H1 (cell line): ENCODE data around the gene DNAJC16. TPM values are rescaled to one million over a fixed set of nuclear protein-coding genes. Genes with fewer than 3 reads are reported as not detected.

ENCODE experiments used
- CTCF ChIA-PET: fragments of 300-600 bp; sonication (Branson Sonifier 250); formaldehyde crosslinking; loops from one replicate; lab custom pipeline; 2021; ENCODE audit not compliant: partially characterized antibody; lab: Charles Lee
- POLR2A ChIA-PET: fragments of 300-600 bp; sonication (Branson Sonifier 250); formaldehyde crosslinking; loops from one replicate; lab custom pipeline; 2021; ENCODE audit warnings: inconsistent platforms; ENCODE audit not compliant: partially characterized antibody; lab: Charles Lee
- DNase-seq, 2 experiments: peaks; one replicate each; pipeline versions ENCODE4 v3.0.0 to v3.0.0-alpha.2; 2010 to 2022; ENCODE audit warnings: low spot score in 2 of 2, low read depth in 1 of 2, mixed read lengths in 1 of 2
- FAIRE-seq: peaks from 2 replicates; lab custom pipeline; 2011; peaks lifted over from hg19 to GRCh38; lab: Jason Lieb, UNC
- H2AFZ ChIP-seq: 2 replicates; pipeline ENCODE4 v1.8.1; 2012; ENCODE audit warnings: low read length, inconsistent platforms
- H2AK5ac ChIP-seq: 2 replicates; pipeline ENCODE4 v1.6.1; 2013; ENCODE audit warnings: low read depth, low read length
- H2BK120ac ChIP-seq: replicated peaks from 2 replicates; pipeline ENCODE3; 2013; ENCODE audit warnings: low read depth, low read length, inconsistent platforms
- H2BK12ac ChIP-seq: 2 replicates; pipeline ENCODE4 v1.6.1; 2013; ENCODE audit warnings: low read depth, low read length
- H2BK15ac ChIP-seq: 2 replicates; pipeline ENCODE4 v1.6.1; 2013; ENCODE audit warnings: low read length
- H2BK20ac ChIP-seq: 2 replicates; pipeline ENCODE4 v1.6.1; 2013; ENCODE audit warnings: low read length
- H2BK5ac ChIP-seq: 2 replicates; pipeline ENCODE4 v1.6.1; 2013; ENCODE audit warnings: low read depth, low read length
- H3K14ac ChIP-seq: 2 replicates; pipeline ENCODE4 v1.6.1; 2013; ENCODE audit warnings: inconsistent platforms; ENCODE audit not compliant: insufficient read length
- H3K18ac ChIP-seq: 2 replicates; pipeline ENCODE4 v1.6.1; 2013; ENCODE audit warnings: low read length; ENCODE audit errors: extremely low read depth
- H3K23ac ChIP-seq: 2 replicates; pipeline ENCODE4 v1.6.1; 2013; ENCODE audit warnings: inconsistent platforms; ENCODE audit not compliant: insufficient read length
- H3K23me2 ChIP-seq: 2 replicates; pipeline ENCODE4 v1.6.1; 2013; ENCODE audit warnings: low read depth, low read length
- H3K27ac ChIP-seq: 2 replicates; pipeline ENCODE4 v1.6.1; 2011; ENCODE audit warnings: low read depth, low read length, inconsistent platforms
- H3K27me3 ChIP-seq, 4 experiments: replicated peaks in 1 of 4; 1 replicate in 1 of 4; 2 replicates in 3 of 4; pipeline versions ENCODE4 v1.6.1 to v1.8.1; 2011 to 2013; ENCODE audit warnings: low read length in 3 of 4, mild to moderate bottlenecking in 3 of 4, inconsistent platforms in 2 of 4, mixed read lengths in 2 of 4, moderate library complexity in 1 of 4; ENCODE audit not compliant: control insufficient read depth in 3 of 4, insufficient read depth in 3 of 4; ENCODE audit errors: extremely low read depth in 1 of 4
- H3K36me3 ChIP-seq, 4 experiments: 2 replicates each; pipeline versions ENCODE4 v1.6.1 to v1.8.1; 2011 to 2013; ENCODE audit warnings: mild to moderate bottlenecking in 4 of 4, low read length in 3 of 4, moderate library complexity in 2 of 4, control low read depth in 1 of 4, inconsistent platforms in 1 of 4; ENCODE audit not compliant: insufficient read depth in 4 of 4, control insufficient read depth in 2 of 4
- H3K4ac ChIP-seq: replicated peaks from 2 replicates; pipeline ENCODE3; 2013; ENCODE audit warnings: low read length, low read depth, mixed read lengths, inconsistent platforms; ENCODE audit not compliant: insufficient read length
- H3K4me1 ChIP-seq, 4 experiments: replicated peaks in 1 of 4; 1 replicate in 1 of 4; 2 replicates in 3 of 4; pipeline versions ENCODE4 v1.6.1 to v1.8.1; 2011 to 2013; ENCODE audit warnings: low read length in 3 of 4, inconsistent platforms in 2 of 4, mixed read lengths in 1 of 4; ENCODE audit not compliant: insufficient read depth in 4 of 4, control insufficient read depth in 3 of 4
- H3K4me2 ChIP-seq, 2 experiments: 2 replicates each; pipeline versions ENCODE4 v1.6.1 to v1.8.1; 2011 to 2013; ENCODE audit warnings: low read depth in 2 of 2, low read length in 2 of 2, control low read depth in 1 of 2, inconsistent platforms in 1 of 2, mild to moderate bottlenecking in 1 of 2; ENCODE audit not compliant: insufficient read depth in 1 of 2
- H3K4me3 ChIP-seq, 4 experiments: fragments of 200-600, 300-600 bp in 1 of 4; sonication (generic), shearing (Covaris generic), sonication (Bioruptor Twin) in 1 of 4; 2 replicates each; pipeline versions ENCODE4 v1.5.1 to v1.8.1; 2011 to 2016; ENCODE audit warnings: low read length in 4 of 4, low read depth in 3 of 4, control low read depth in 2 of 4, inconsistent platforms in 2 of 4, mild to moderate bottlenecking in 2 of 4, mixed read lengths in 1 of 4, moderate library complexity in 1 of 4; ENCODE audit not compliant: insufficient read depth in 2 of 4; ENCODE audit errors: extremely low read depth in 1 of 4
- H3K56ac ChIP-seq: replicated peaks from 2 replicates; pipeline ENCODE3; 2013; ENCODE audit warnings: low read depth, mild to moderate bottlenecking, mixed read lengths, low read length, inconsistent platforms; ENCODE audit not compliant: insufficient read length
- H3K79me1 ChIP-seq: 2 replicates; pipeline ENCODE4 v1.6.1; 2013; ENCODE audit warnings: low read depth, low read length, control low read depth
- H3K79me2 ChIP-seq, 2 experiments: 2 replicates each; pipeline versions ENCODE4 v1.6.1 to v1.8.1; 2012 to 2013; ENCODE audit warnings: low read length in 2 of 2, mild to moderate bottlenecking in 2 of 2, inconsistent platforms in 1 of 2; ENCODE audit not compliant: insufficient read depth in 2 of 2, control insufficient read depth in 1 of 2
- H3K9ac ChIP-seq, 4 experiments: replicated peaks in 1 of 4; 1 replicate in 1 of 4; 2 replicates in 3 of 4; pipeline versions ENCODE4 v1.6.1 to v1.8.1; 2011 to 2013; ENCODE audit warnings: low read depth in 3 of 4, low read length in 3 of 4, control low read depth in 2 of 4, mild to moderate bottlenecking in 2 of 4, moderate library complexity in 2 of 4, inconsistent platforms in 1 of 4; ENCODE audit errors: extremely low read depth in 1 of 4
- H3K9me3 ChIP-seq, 2 experiments: 2 replicates each; pipeline versions ENCODE4 v1.6.1 to v1.8.1; 2012 to 2013; ENCODE audit warnings: mild to moderate bottlenecking in 2 of 2, moderate library complexity in 2 of 2, control low read depth in 1 of 2, inconsistent platforms in 1 of 2, low read depth in 1 of 2, low read length in 1 of 2, mixed read lengths in 1 of 2; ENCODE audit not compliant: insufficient read depth in 2 of 2
- H4K20me1 ChIP-seq, 2 experiments: replicated peaks in 1 of 2; 2 replicates each; pipeline versions ENCODE3 to v1.8.1; 2011 to 2013; ENCODE audit warnings: inconsistent platforms in 2 of 2, low read length in 2 of 2, mild to moderate bottlenecking in 1 of 2; ENCODE audit not compliant: insufficient read depth in 2 of 2, control insufficient read depth in 1 of 2
- H4K5ac ChIP-seq: 2 replicates; pipeline ENCODE4 v1.6.1; 2013; ENCODE audit warnings: low read length, low read depth, mixed read lengths, inconsistent platforms; ENCODE audit not compliant: insufficient read length
- H4K8ac ChIP-seq: 2 replicates; pipeline ENCODE4 v1.8.0; 2013; ENCODE audit warnings: mild to moderate bottlenecking, moderate library complexity, low read length, inconsistent platforms; ENCODE audit not compliant: insufficient read depth; ENCODE audit errors: extremely low read depth
- H4K91ac ChIP-seq: replicated peaks from 2 replicates; pipeline ENCODE3; 2013; ENCODE audit warnings: low read length, mixed read lengths, inconsistent platforms; ENCODE audit not compliant: insufficient read length
- ATF2 ChIP-seq: IDR thresholded peaks from 2 replicates; pipeline ENCODE4 v1.6.1; 2012; ENCODE audit warnings: low read length, inconsistent platforms
- CBX8 ChIP-seq: fragments of 300-800, 300-1000 bp; sonication (generic); IDR thresholded peaks from 2 replicates; pipeline ENCODE4 v1.7.1; 2016; ENCODE audit warnings: low read depth, low read length, borderline replicate concordance
- CHD1 ChIP-seq: IDR thresholded peaks from 2 replicates; pipeline ENCODE4 v1.6.1; 2012; ENCODE audit warnings: low read depth, low read length, improper control_type of control experiment
- CHD2 ChIP-seq: IDR thresholded peaks from 2 replicates; pipeline ENCODE4 v1.6.1; 2012; ENCODE audit warnings: low read length, improper control_type of control experiment
- CREB1 ChIP-seq: IDR thresholded peaks from 2 replicates; pipeline ENCODE4 v1.6.1; 2012; ENCODE audit warnings: inconsistent platforms
- POU5F1 ChIP-seq: IDR thresholded peaks from 2 replicates; pipeline ENCODE4 v1.6.1; 2011; ENCODE audit warnings: low read depth, mild to moderate bottlenecking, low read length, moderate library complexity
- RAD21 ChIP-seq, 2 experiments: IDR thresholded peaks in 1 of 2; conservative IDR thresholded peaks in 1 of 2; 2 replicates each; pipeline ENCODE4 v1.6.1; 2011; ENCODE audit warnings: low read depth in 2 of 2, low read length in 2 of 2, improper control_type of control experiment in 1 of 2, inconsistent platforms in 1 of 2, mild to moderate bottlenecking in 1 of 2, moderate library complexity in 1 of 2
- SP4 ChIP-seq: IDR thresholded peaks from 2 replicates; pipeline ENCODE4 v1.6.1; 2012; ENCODE audit warnings: low read length, inconsistent platforms
- TCF12 ChIP-seq: IDR thresholded peaks from 2 replicates; pipeline ENCODE4 v1.6.1; 2011; ENCODE audit warnings: low read depth, mild to moderate bottlenecking, low read length
- YY1 ChIP-seq: IDR thresholded peaks from 2 replicates; pipeline ENCODE4 v1.6.1; 2011; ENCODE audit warnings: low read depth, mild to moderate bottlenecking, low read length
- ZNF274 ChIP-seq: IDR thresholded peaks from 2 replicates; pipeline ENCODE4 v1.7.0; 2012; ENCODE audit warnings: low read length, borderline replicate concordance; ENCODE audit errors: extremely low read depth
- WGBS, 2 experiments: shearing (Covaris generic) in 1 of 2; methylation state at CpG; one replicate each; pipeline versions ENCODE4 v1.1.6 to v1.1.7; 2013 to 2015; ENCODE audit warnings: low lambda C conversion rate in 2 of 2, mixed read lengths in 2 of 2, inconsistent platforms in 1 of 2, low coverage in 1 of 2, missing lambda C conversion rate in 1 of 2; ENCODE audit not compliant: insufficient replicate concordance in 2 of 2, insufficient coverage in 1 of 2, insufficient read length in 1 of 2; ENCODE audit errors: extremely low coverage in 1 of 2, missing lambda C conversion rate in 1 of 2; 5-methylcytosine and 5-hydroxymethylcytosine counted together
- polyA plus RNA-seq, 7 experiments: library from polyadenylated mRNA; depleted of rRNA in 3 of 7; stranded (reverse) in 5 of 7; unstranded in 2 of 7; fragments of >200 nt in 5 of 7; fragments of 200-250 nt in 2 of 7; gene quantifications; 1 replicate in 5 of 7; 2 replicates in 1 of 7; 4 replicates in 1 of 7; pipeline versions ENCODE4 v1.2.1 to v1.2.3, GENCODE V29; 2011 to 2013; ENCODE audit warnings: missing spikeins in 2 of 7, mixed read lengths in 2 of 7
- total RNA-seq: library from RNA; stranded (reverse); fragmentation: NEBNext Ultra II Directional; extraction: Animal tissue kit (Norgen Biotek cat#: 25700); gene quantifications from 2 replicates; pipeline ENCODE4 v1.2.1, GENCODE V29; 2021

Gene DNAJC16
- total and polyA plus RNA-seq, 2 of the 8 experiments (the other 6 are each of a cell fraction or from before 2014, with no cell fraction given) = 7.9 to 23.3 TPM

GRCh38 chr1:15625056-15625917 lies 98.6 kb downstream of the DNAJC16 start:
- CTCF ChIA-PET = interaction anchor here (1.2 kb wide), 1 partner anchor 31 kb away, joined by 3 read pairs; no protein-coding TSS in a partner anchor
- Histone ChIP-seq H3K4me3 (no peak overlapping the region), H3K9me3 (no peaks in the 10 kb centered on the region)
- no peak for TF ChIP-seq CBX8
- no peak for TF ChIP-seq CHD2
- TF ChIP-seq YY1 = no peak
- TF ChIP-seq ZNF274 = no peak
- TF ChIP-seq CHD1 = no peak
- no peak for TF ChIP-seq RAD21 (IDR thresholded peaks at IDR 0.05 in 1 of 2, conservative IDR thresholded peaks at IDR 0.05 in 1 of 2; ENCODE audit: low read depth in 2 of 2, low read length in 2 of 2)
- TF ChIP-seq POU5F1 = no peak
- no peak for TF ChIP-seq ATF2
- no peak for TF ChIP-seq SP4
- TF ChIP-seq TCF12 = no peak
- no peak for TF ChIP-seq CREB1

More at GRCh38 chr1:15625056-15625917, 98.6 kb downstream of the DNAJC16 start:
- Histone ChIP-seq H3K4ac (no peak overlapping the region), H3K18ac (no peak overlapping the region), H2AFZ (no peak overlapping the region), H3K4me1 (no peaks in the 10 kb centered on the region; a peak in 1 of 7 replicates), H3K27ac (no peak overlapping the region), H3K9ac (no peak overlapping the region), H2BK15ac (no peak overlapping the region), H2BK20ac (0 out of 2 replicates have a peak overlapping the region, but pooled peaks have one; percentile 7), H4K91ac (no peak overlapping the region), H2BK5ac (no peak overlapping the region), H4K8ac (no peak overlapping the region), H3K14ac (no peak overlapping the region), H2AK5ac (no peak overlapping the region), H3K79me2 (peaks cover 18 to 82% of the 10 kb centered on the region in 2 experiments), H4K5ac (no peak overlapping the region), H3K23me2 (no peaks in the 10 kb centered on the region), H3K79me1 (0 out of 2 replicates have a peak, but pooled peaks cover 2% of the 10 kb centered on the region), H4K20me1 (peaks cover 13 to 20% of the 10 kb centered on the region in 2 experiments), H3K23ac (no peak overlapping the region), H3K27me3 (no peaks in the 10 kb centered on the region), H3K36me3 (peaks cover 7 to 25% (median 20%) of the 10 kb centered on the region in 4 experiments), H3K56ac (no peak overlapping the region), H3K4me2 (no peak overlapping the region), H2BK120ac (no peak overlapping the region), H2BK12ac (no peak overlapping the region)
- FAIRE-seq = no peak
- WGBS, 2 experiments = 92% methylated on average over 13 of the region's 13 CpGs; no CpG with 5 or more reads in 1 of the 2 experiments
- no peak for DNase-seq
- POLR2A ChIA-PET = interaction anchor here (0.6 kb wide), 2 partner anchors 34 to 224 kb away, joined by 3 read pairs; no protein-coding TSS in a partner anchor
